Naive thymus-derived CD8-positive, alpha-beta T cell (primary cell): ENCODE data around the gene DMXL1. TPM values are rescaled to one million over a fixed set of nuclear protein-coding genes. Genes with fewer than 3 reads are reported as not detected.
A peak's percentile ranks its signal among the peaks of the same experiment; 100 is the strongest.

Experiments
- ATAC-seq, 2 donors: fragments of 150-1000 bp; cut with Tn5 transposase in 1 of 2; sonication (Bioruptor Pico), chemical (Tn5 transposase) in 1 of 2; 1 replicate in 1 of 2; 2 replicates in 1 of 2; pipeline ENCODE4 v1.10.0; 2021; ENCODE audit warnings: mild to moderate bottlenecking in 2 of 2, moderate library complexity in 2 of 2
- POLR2A ChIA-PET: fragments of 350-600 bp; sonication (Branson Sonifier 250); formaldehyde crosslinking; loops from one replicate; lab custom pipeline; 2021; ENCODE audit warnings: antibody characterized with exemption; lab: Charles Lee
- DNase-seq, 10 donors: peaks; one replicate each; pipeline versions ENCODE4 v3.0.0 to v3.0.0-alpha.2; 2020 to 2022
- H3K27ac Mint-ChIP-seq, 10 donors: one replicate each; pipeline ENCODE4 v1.8.0; 2020 to 2022; ENCODE audit warnings: mild to moderate bottlenecking in 10 of 10, mixed read lengths in 10 of 10, moderate library complexity in 4 of 10, inconsistent platforms in 1 of 10
- H3K27me3 Mint-ChIP-seq, 5 donors: one replicate each; pipeline ENCODE4 v1.8.0; 2021 to 2022; ENCODE audit warnings: mixed read lengths in 5 of 5
- H3K36me3 Mint-ChIP-seq, 3 donors: one replicate each; pipeline ENCODE4 v1.8.0; 2020 to 2022; ENCODE audit warnings: mixed read lengths in 3 of 3, mild to moderate bottlenecking in 2 of 3, inconsistent platforms in 1 of 3
- H3K4me1 Mint-ChIP-seq, 4 donors: one replicate each; pipeline ENCODE4 v1.8.0; 2021 to 2022; ENCODE audit warnings: mixed read lengths in 4 of 4
- H3K4me3 Mint-ChIP-seq, 10 donors: one replicate each; pipeline ENCODE4 v1.8.0; 2020 to 2022; ENCODE audit warnings: mild to moderate bottlenecking in 10 of 10, mixed read lengths in 10 of 10, moderate library complexity in 6 of 10, inconsistent platforms in 1 of 10
- H3K9me3 Mint-ChIP-seq, 9 donors: one replicate each; pipeline ENCODE4 v1.8.0; 2020 to 2022; ENCODE audit warnings: mixed read lengths in 9 of 9, mild to moderate bottlenecking in 3 of 9, inconsistent platforms in 1 of 9, moderate library complexity in 1 of 9
- polyA plus RNA-seq, 3 donors: library from polyadenylated mRNA; unstranded; fragments of 300-500 nt; fragmentation: Illumina TruSeq; gene quantifications; one replicate each; pipeline ENCODE4 v1.2.3, GENCODE V29; 2021
- total RNA-seq, 8 experiments: library from RNA in 2 of 8; stranded (reverse) in 2 of 8; gene quantifications; one replicate each; pipeline ENCODE4 v1.2.3 and lab custom pipeline; 2021 to 2026

Gene DMXL1
- total and polyA plus RNA-seq, 5 experiments from 2014 or later: 15.0 to 43.3 (median 19.9) TPM

GRCh38 chr5:119264186-119264585 is 193.3 kb downstream of the DMXL1 start:
- H3K27me3 Mint-ChIP-seq: no peaks in the 10 kb centered on the region
- POLR2A ChIA-PET: interaction anchor here (1.2 kb wide), 1 partner anchor 52 kb away, joined by 3 read pairs; no protein-coding TSS in a partner anchor
- H3K27ac Mint-ChIP-seq: peak overlapping the region in 2 of 10 donors; percentile 20

GRCh38 chr5:119267958-119268386 is 197.1 kb downstream of the DMXL1 start:
- Mint-ChIP-seq H3K27me3 (no peaks in the 10 kb centered on the region), H3K9me3 (peaks cover 0 to 7% (median 4%) of the 10 kb centered on the region in 9 donors), H3K4me1 (peaks cover 41 to 73% (median 65%) of the 10 kb centered on the region in 4 donors), H3K4me3 (peak overlapping the region; percentile 96 to 100 (median 100)), H3K36me3 (peaks cover 0 to 10% (median 2%) of the 10 kb centered on the region in 3 donors), H3K27ac (peak overlapping the region; percentile 93 to 98 (median 95))
- peak; percentile 58 to 71 for ATAC-seq
- POLR2A ChIA-PET: interaction anchor here (0.7 to 4.1 kb wide), 22 partner anchors 11 to 280 kb away, joined by 3 to 42 read pairs (median 6); partner anchors contain the start of genes DMXL1 and DTWD2
- peak; percentile 59 to 89 (median 78) for DNase-seq

More at GRCh38 chr5:119264186-119264585, 193.3 kb downstream of the DMXL1 start:
- Mint-ChIP-seq H3K4me3 (peak overlapping the region in 4 of 10 donors; percentile 4 to 64 (median 42)), H3K4me1 (peaks cover 25 to 50% (median 39%) of the 10 kb centered on the region in 4 donors), H3K9me3 (peaks cover 0 to 32% (median 13%) of the 10 kb centered on the region in 9 donors), H3K36me3 (peaks cover 0 to 19% (median 3%) of the 10 kb centered on the region in 3 donors)
- ATAC-seq (no peak), DNase-seq (no peak)

GRCh38 chr5:119268387-119269060 is 197.6 kb downstream of the DMXL1 start:
- DNase-seq (peak; percentile 86 to 95 (median 92)), ATAC-seq (peak; percentile 84 to 86)
- no peaks in the 10 kb centered on the region for H3K27me3 Mint-ChIP-seq
- peak overlapping the region; percentile 96 to 100 (median 100) for H3K4me3 Mint-ChIP-seq
- H3K27ac Mint-ChIP-seq: peak overlapping the region; percentile 93 to 98 (median 95)
- H3K9me3 Mint-ChIP-seq: peaks cover 0 to 2% (median 0%) of the 10 kb centered on the region in 9 donors
- H3K4me1 Mint-ChIP-seq: peaks cover 43 to 73% (median 68%) of the 10 kb centered on the region in 4 donors
- peaks cover 0 to 10% (median 2%) of the 10 kb centered on the region in 3 donors for H3K36me3 Mint-ChIP-seq
- POLR2A ChIA-PET: interaction anchor here (0.7 to 4.1 kb wide), 22 partner anchors 10 to 280 kb away, joined by 3 to 42 read pairs (median 6); partner anchors contain the start of genes DMXL1 and DTWD2

GRCh38 chr5:119269061-119269944 is 198.4 kb downstream of the DMXL1 start:
- Mint-ChIP-seq H3K27ac (peak overlapping the region; percentile 93 to 98 (median 95)), H3K4me1 (peaks cover 42 to 73% (median 69%) of the 10 kb centered on the region in 4 donors), H3K4me3 (peak overlapping the region; percentile 96 to 100 (median 100)), H3K9me3 (no peaks in the 10 kb centered on the region), H3K27me3 (no peaks in the 10 kb centered on the region), H3K36me3 (peaks cover 0 to 10% (median 2%) of the 10 kb centered on the region in 3 donors)
- ATAC-seq (peak; percentile 1 to 2), DNase-seq (peak in 7 of 10 donors; percentile 23 to 66 (median 26))
- POLR2A ChIA-PET: interaction anchor here (0.7 to 4.1 kb wide), 27 partner anchors 9 to 199 kb away, joined by 3 to 42 read pairs (median 7); partner anchors contain the start of gene DMXL1

GRCh38 chr5:119270121-119270565 is 199.3 kb downstream of the DMXL1 start:
- H3K36me3 Mint-ChIP-seq: peaks cover 0 to 10% (median 2%) of the 10 kb centered on the region in 3 donors
- no peaks in the 10 kb centered on the region for H3K9me3 Mint-ChIP-seq
- H3K27me3 Mint-ChIP-seq: no peaks in the 10 kb centered on the region
- no peak for ATAC-seq
- H3K27ac Mint-ChIP-seq: peak overlapping the region; percentile 93 to 98 (median 95)
- DNase-seq: no peak
- peaks cover 44 to 76% (median 73%) of the 10 kb centered on the region in 4 donors for H3K4me1 Mint-ChIP-seq
- H3K4me3 Mint-ChIP-seq: peak overlapping the region; percentile 96 to 100 (median 100)
- POLR2A ChIA-PET: interaction anchor here (0.6 to 4.1 kb wide), 18 partner anchors 8 to 199 kb away, joined by 3 to 42 read pairs (median 5); partner anchors contain the start of gene DMXL1

- Mint-ChIP-seq H3K4me3 (peak overlapping the region; percentile 96 to 100 (median 100)), H3K36me3 (peaks cover 0 to 10% (median 2%) of the 10 kb centered on the region in 3 donors), H3K9me3 (no peaks in the 10 kb centered on the region), H3K27ac (peak overlapping the region; percentile 93 to 98 (median 96)), H3K4me1 (peaks cover 43 to 84% (median 73%) of the 10 kb centered on the region in 4 donors), H3K27me3 (no peaks in the 10 kb centered on the region)
- no peak for ATAC-seq
- POLR2A ChIA-PET: interaction anchor here (1.0 to 4.7 kb wide), 12 partner anchors 13 to 200 kb away, joined by 3 to 25 read pairs (median 7); partner anchors contain the start of gene DMXL1
- DNase-seq: no peak
Measured at GRCh38 chr5:119270960-119271757, 200.3 kb downstream of the DMXL1 start.

GRCh38 chr5:119271758-119272730 is 201.2 kb downstream of the DMXL1 start:
- DNase-seq (peak in 1 of 10 donors; percentile 37), ATAC-seq (no peak)
- peaks cover 39 to 87% (median 72%) of the 10 kb centered on the region in 4 donors for H3K4me1 Mint-ChIP-seq
- H3K36me3 Mint-ChIP-seq: peaks cover 2 to 10% (median 3%) of the 10 kb centered on the region in 3 donors
- no peaks in the 10 kb centered on the region for H3K9me3 Mint-ChIP-seq
- peak overlapping the region; percentile 93 to 98 (median 96) for H3K27ac Mint-ChIP-seq
- peak overlapping the region; percentile 96 to 100 (median 100) for H3K4me3 Mint-ChIP-seq
- POLR2A ChIA-PET: interaction anchor here (0.5 to 4.7 kb wide), 13 partner anchors 18 to 284 kb away, joined by 3 to 21 read pairs (median 5); partner anchors contain the start of genes DMXL1 and DTWD2
- H3K27me3 Mint-ChIP-seq: no peaks in the 10 kb centered on the region

- H3K27me3 Mint-ChIP-seq: peaks cover 0 to 2% (median 0%) of the 10 kb centered on the region in 5 donors
- ATAC-seq: no peak
- peaks cover 39 to 90% (median 76%) of the 10 kb centered on the region in 4 donors for H3K4me1 Mint-ChIP-seq
- peaks cover 2 to 10% (median 3%) of the 10 kb centered on the region in 3 donors for H3K36me3 Mint-ChIP-seq
- H3K4me3 Mint-ChIP-seq: peak overlapping the region; percentile 96 to 100 (median 100)
- peak in 2 of 10 donors; percentile 44 for DNase-seq
- H3K9me3 Mint-ChIP-seq: peaks cover 0 to 5% (median 0%) of the 10 kb centered on the region in 9 donors
- POLR2A ChIA-PET: interaction anchor here (1.2 to 4.7 kb wide), 13 partner anchors 12 to 285 kb away, joined by 3 to 21 read pairs (median 7); partner anchors contain the start of genes DMXL1 and DTWD2
- H3K27ac Mint-ChIP-seq: peak overlapping the region; percentile 93 to 98 (median 96)
Measured at GRCh38 chr5:119273391-119273839, 202.5 kb downstream of the DMXL1 start.

GRCh38 chr5:119274030-119274766 is 203.3 kb downstream of the DMXL1 start:
- H3K27ac Mint-ChIP-seq: peak overlapping the region; percentile 93 to 98 (median 96)
- H3K36me3 Mint-ChIP-seq: peaks cover 2 to 7% (median 3%) of the 10 kb centered on the region in 3 donors
- POLR2A ChIA-PET: interaction anchor here (0.9 to 4.7 kb wide), 16 partner anchors 11 to 204 kb away, joined by 3 to 21 read pairs (median 7); partner anchors contain the start of genes DMXL1 and TNFAIP8
- ATAC-seq: no peak
- no peak for DNase-seq
- H3K27me3 Mint-ChIP-seq: peaks cover 0 to 2% (median 0%) of the 10 kb centered on the region in 5 donors
- H3K4me1 Mint-ChIP-seq: peaks cover 42 to 98% (median 84%) of the 10 kb centered on the region in 4 donors
- peaks cover 0 to 5% (median 0%) of the 10 kb centered on the region in 9 donors for H3K9me3 Mint-ChIP-seq
- peak overlapping the region; percentile 96 to 100 (median 100) for H3K4me3 Mint-ChIP-seq
